GM10248 (cell line): ENCODE data around the gene BMI1.
A peak's percentile ranks its signal among the peaks of the same experiment; 100 is the strongest.

ENCODE experiments used
- CTCF ChIA-PET: fragments of 300-600 bp; sonication (Branson Sonifier 250); formaldehyde crosslinking; extraction: SDS; loops from one replicate; lab custom pipeline; 2021; ENCODE audit warnings: antibody characterized with exemption; lab: Yijun Ruan, JAX
- POLR2A ChIA-PET: fragments of 350-650 bp; sonication (Branson Sonifier 250); formaldehyde crosslinking; extraction: SDS; loops from one replicate; lab custom pipeline; 2020; ENCODE audit warnings: antibody characterized with exemption; lab: Yijun Ruan, JAX
- DNase-seq: peaks from one replicate; pipeline ENCODE4 v3.0.0; 2012; ENCODE audit errors: extremely low spot score
- CTCF ChIP-seq: IDR thresholded peaks from 2 replicates; pipeline ENCODE4 v1.5.1; 2012; ENCODE audit warnings: mild to moderate bottlenecking, low read depth; ENCODE audit errors: extremely low read depth, missing control alignments, control extremely low read depth

The BMI1 gene

DNA sequence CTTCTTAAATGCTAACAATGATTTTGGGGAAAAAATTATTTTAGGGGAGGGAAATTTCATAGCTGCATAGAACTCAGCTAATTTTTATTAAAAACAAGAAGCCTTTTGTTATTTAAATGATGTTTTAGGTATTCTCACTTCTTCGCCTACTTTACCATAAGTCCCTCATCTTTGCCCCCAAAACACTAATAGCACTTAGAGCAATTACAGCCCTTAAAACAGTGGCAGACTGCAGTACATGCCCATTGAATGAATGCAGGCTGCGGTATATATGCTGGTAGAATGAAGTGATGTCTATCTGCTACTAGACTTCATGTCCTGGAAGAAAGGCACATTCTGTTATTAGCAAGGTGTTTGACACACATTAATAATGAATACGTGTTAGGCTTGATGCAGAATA is 21.5 kb downstream of the BMI1 start:
- ChIA-PET POLR2A (no interaction called here), CTCF (interaction anchor here (1.5 kb wide), 1 partner anchor 111 kb away, joined by 3 read pairs; no protein-coding TSS in a partner anchor)
- DNase-seq: no peak
- no peak for TF ChIP-seq CTCF

DNA sequence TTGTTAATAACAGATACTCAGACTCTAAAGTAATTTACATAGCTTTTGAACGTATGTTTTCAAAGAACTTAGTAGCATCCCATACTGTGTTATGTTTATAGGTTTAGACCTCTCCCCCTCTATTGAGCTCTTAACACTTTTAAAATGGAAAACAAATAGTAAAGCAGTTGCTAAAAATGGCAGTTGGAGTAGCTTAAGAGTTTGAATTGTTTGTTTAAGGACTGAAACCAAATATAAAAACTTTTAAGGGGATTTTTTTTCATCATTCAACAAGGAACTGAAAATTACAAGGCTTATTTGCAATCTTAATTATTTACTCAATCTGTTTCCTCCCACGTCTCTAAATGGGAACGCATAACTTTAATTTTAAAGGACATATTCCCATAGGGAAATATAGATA is 22.8 kb downstream of the BMI1 start:
- TF ChIP-seq CTCF: no peak
- peak; percentile 24 for DNase-seq
- POLR2A ChIA-PET: no interaction called here
- CTCF ChIA-PET: interaction anchor here (0.7 to 1.7 kb wide), 6 partner anchors 9 to 646 kb away, joined by 3 to 6 read pairs (median 3); no protein-coding TSS in a partner anchor

DNA sequence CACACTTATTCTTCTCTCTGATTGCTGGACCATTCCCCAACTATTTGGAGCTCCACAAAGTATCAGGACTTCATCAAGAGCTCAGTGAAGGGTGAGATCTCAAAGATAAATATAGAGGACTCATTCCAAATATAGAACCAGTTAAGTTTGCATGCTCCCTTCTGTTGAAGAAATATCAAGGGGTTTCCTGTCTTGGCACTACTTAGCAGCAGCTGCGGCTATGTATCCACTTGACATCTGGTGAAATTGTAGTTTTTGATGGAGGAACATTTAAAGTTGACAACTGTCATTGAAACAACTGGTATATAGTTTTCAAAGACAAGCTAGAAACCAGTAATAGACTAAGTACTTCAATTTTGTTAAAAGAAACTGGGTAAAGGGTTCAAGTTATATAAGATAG is 23.4 kb downstream of the BMI1 start:
- CTCF ChIA-PET: interaction anchor here (0.8 to 1.7 kb wide), 5 partner anchors 18 to 645 kb away, joined by 3 to 6 read pairs (median 3); no protein-coding TSS in a partner anchor
- no peak for TF ChIP-seq CTCF
- POLR2A ChIA-PET: no interaction called here
- peak; percentile 25 for DNase-seq

DNA sequence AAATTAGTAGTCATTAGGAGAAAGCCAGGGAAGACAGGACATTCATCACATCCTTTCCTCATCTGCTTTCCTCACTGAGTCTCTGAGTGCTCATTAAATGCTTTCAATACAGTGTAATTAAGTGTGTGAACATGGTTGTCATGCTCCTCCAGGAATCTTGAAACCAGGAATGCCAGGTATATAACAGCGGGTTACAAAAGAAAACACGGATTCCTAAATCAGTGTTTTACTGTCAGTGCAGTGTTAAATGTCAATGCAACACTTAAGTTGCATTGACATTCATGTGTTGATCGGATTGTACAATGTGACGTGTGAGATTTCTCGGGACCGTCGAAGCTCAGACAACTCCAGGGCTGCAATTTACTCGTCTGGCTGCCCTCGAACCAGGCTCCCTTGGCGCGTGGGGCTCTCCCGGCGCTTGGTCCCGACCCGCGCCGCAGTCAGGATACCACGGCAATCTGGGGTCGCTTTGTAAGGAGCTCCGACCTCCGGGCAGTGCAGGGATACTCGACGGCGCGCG is 23.9 kb downstream of the BMI1 start:
- POLR2A ChIA-PET: no interaction called here
- CTCF ChIA-PET: interaction anchor here (0.8 to 1.7 kb wide), 5 partner anchors 20 to 644 kb away, joined by 3 to 6 read pairs (median 4); no protein-coding TSS in a partner anchor
- TF ChIP-seq CTCF: no peak
- peak; percentile 10 for DNase-seq

DNA sequence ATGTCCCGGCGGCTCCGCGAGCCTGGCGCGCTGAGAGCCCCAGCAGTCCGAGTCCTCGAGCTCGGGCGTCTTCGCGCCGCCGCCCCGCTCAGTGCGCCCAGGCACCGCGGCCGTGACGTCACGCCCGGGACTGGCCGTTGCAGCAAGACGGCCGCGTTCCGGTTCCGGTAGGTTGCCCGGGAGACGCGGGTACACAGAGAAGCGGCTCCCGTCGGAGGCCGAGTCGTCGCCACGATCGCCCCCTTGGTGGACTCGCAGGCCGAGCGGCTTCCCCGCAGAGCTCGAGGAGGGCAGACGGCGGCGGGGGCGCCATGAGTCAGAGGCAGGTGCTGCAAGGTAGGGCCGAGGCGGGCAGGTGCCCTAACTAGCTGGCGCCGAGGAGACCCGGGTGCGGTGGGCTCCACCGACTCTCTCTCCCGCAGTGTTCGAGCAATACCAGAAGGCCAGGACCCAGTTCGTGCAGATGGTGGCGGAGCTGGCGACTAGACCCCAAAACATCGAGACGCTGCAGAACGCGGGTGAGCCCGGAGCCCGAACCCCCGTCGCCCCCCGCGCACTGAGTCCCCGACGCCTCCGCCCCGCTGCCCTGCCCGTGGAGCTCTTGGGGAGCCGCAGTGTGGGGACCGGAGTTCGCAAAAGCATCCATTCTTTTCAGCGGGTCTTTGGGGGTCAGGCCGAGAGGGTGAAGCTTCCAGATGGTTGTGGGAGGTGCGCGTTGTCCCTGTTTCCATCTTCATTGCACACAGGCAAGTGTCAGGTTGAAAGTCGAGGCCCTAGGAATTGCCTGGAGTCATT is 24.6 kb downstream of the BMI1 start, which contains the start of gene SPAG6:
TSS of gene SPAG6 (plus strand) at position 196 of the 795 bp plus-strand sequence. CDS start at position 312, 116 bp downstream.
- POLR2A ChIA-PET: no interaction called here
- TF ChIP-seq CTCF: no peak
- DNase-seq: peak; percentile 47
- CTCF ChIA-PET: interaction anchor here (1.1 to 1.6 kb wide), 2 partner anchors 19 to 127 kb away, joined by 4 read pairs; no protein-coding TSS in a partner anchor

- ChIA-PET POLR2A (no interaction called here), CTCF (no interaction called here)
- no peak for TF ChIP-seq CTCF
- DNase-seq: no peak
These were observed 25.3 kb downstream of the BMI1 start for GRCh38 chr10:22346096-22346661.
